HG03108 (cell line): ENCODE data around the gene AVL9.
"Not testable (repeated sequence)": the region's sequence is repeated elsewhere in the genome, so short reads cannot be mapped to it uniquely, and the experiment has no call there.

Experiments
- ATAC-seq: cut with Tn5 transposase; IDR thresholded peaks from one replicate; pipeline ENCODE4 v1.9.1; 2021; ENCODE audit warnings: moderate library complexity; ENCODE audit not compliant: unreplicated experiment

Gene AVL9

GRCh38 chr7:32494946-32495297, 367 bp upstream of the AVL9 start:
- peak; percentile 4 for ATAC-seq

- no peak for ATAC-seq
Measured at GRCh38 chr7:32496052-32496813, 944 bp downstream of the AVL9 start.

DNA sequence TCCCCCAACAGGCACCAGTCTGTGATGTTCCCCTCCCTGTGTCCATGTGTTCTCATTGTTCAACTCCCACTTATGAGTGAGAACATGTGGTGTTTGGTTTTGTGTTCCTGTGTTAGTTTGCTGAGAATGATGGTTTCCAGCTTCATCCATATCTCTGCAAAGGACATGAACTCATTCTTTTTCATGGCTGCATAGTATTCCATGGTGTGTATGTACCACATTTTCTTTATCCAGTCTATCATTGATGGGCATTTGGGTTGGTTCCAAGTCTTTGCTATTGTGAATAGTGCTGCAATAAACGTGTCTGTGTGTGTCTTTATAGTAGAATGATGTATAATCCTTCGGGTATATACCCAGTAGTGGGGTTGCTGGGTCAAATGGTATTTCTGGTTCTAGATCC, 4.5 kb downstream of the AVL9 start:
- ATAC-seq, result not testable (repeated sequence)

DNA sequence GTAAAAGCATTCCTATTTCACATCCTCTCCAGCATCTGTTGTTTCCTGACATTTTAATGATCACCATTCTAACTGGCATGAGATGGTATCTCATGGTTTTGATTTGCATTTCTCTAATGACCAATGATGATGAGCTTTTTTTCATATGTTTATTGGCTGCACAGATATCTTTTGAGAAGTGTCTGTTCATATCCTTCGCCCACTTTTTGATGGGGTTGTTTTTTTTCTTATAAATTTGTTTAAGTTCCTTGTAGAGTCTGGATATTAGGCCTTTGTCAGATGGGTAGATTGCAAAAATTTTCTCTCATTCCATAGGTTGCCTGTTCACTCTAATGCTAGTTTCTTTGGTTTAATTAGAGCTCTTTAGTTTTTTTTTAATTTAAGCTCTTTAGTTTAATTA, 4.9 kb downstream of the AVL9 start:
- ATAC-seq, result not testable (repeated sequence)

- ATAC-seq, result peak; percentile 69
Measured at GRCh38 chr7:32500922-32501341, 5.6 kb downstream of the AVL9 start.

GRCh38 chr7:32501522-32501921, 6.2 kb downstream of the AVL9 start:
- no peak for ATAC-seq

DNA sequence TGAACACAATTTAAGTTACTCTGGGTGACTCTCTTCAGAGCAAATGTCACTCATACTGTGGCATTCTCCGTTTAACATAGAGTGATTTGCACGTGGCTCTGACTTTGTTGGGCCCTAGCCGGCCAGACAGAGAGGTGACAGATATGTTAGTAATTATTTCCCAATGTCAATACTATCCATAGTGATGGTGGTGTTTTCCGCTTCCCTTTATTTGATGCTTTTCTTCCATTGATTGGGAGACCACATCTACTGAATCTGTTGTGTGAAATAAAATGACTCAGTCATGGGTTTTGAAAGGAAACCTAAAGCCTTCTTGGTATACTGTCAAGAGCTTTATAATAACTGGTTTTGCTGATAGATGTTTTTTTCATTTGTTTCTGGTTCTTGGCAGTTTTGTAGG, 7.4 kb downstream of the AVL9 start:
- ATAC-seq, result no peak

DNA sequence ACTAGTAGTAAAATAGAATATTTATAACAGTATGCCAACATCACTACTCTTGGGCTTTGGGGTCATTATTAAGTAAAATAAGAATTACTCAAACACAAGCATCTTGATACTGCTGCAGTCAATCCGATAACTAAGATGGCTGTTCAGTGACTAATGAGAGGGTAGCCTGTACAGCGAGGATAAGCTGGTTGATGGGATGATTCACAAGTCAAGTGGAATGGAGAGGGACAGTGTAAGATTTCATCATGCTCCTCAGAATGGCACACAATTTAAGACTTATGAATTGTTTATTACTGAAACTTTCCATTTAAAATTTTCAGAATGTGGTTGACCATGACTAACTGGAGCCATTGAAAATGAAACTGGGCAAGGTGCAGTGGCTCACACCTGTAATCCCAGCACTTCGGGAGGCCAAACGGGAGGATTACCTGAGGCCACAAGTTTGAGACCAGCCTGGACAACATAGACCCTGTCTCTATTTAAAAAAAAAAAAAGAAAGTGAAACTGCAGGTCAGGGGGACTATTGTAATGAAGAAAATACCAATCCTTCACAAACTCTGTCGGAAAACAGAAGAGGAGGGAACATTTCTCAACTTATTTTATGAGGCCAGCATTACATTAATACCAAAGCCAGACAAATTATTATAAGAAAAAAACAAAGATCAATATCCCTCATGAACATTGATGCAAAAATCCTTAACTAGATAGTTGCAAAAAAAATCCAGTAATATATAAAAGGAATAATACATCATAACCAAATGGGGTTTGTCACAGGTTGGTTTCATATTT, 11.2 kb downstream of the AVL9 start:
- ATAC-seq, result peak; percentile 81

GRCh38 chr7:32507414-32507813, 12.1 kb downstream of the AVL9 start:
- ATAC-seq, result no peak

GRCh38 chr7:32511791-32512190, 16.5 kb downstream of the AVL9 start:
- ATAC-seq, result no peak

GRCh38 chr7:32513210-32513609, 17.9 kb downstream of the AVL9 start:
- no peak for ATAC-seq

GRCh38 chr7:32515890-32516550, 20.7 kb downstream of the AVL9 start:
- ATAC-seq, result peak; percentile 89

DNA sequence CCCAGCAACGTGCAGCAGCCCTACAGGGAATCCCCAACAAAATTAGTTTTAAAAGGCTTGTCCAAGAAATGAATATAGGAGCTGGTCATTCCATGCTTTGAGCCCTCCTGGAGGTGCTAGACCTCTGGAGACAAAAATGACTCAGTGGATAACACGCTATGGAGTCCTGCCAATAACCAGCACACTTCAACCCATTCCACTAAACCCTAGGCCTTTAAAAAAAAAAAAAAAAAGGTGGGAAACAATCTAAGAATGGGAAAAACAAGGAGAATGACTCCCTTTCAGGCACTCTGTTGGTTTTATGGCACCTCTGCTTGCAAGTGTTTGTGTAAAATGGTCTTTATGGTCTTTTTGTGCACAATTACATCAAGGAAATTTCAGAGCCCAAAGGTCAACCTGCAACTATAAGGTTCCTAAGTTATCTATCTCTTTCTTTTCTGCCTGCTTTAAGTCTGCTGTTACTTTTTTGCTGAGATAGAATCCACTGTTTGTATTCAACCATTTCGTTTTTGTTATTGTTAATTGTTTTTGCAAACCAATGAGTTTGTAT, 21.3 kb downstream of the AVL9 start:
- ATAC-seq, result no peak

- no peak for ATAC-seq
Measured at GRCh38 chr7:32518534-32519140, 23.3 kb downstream of the AVL9 start.

DNA sequence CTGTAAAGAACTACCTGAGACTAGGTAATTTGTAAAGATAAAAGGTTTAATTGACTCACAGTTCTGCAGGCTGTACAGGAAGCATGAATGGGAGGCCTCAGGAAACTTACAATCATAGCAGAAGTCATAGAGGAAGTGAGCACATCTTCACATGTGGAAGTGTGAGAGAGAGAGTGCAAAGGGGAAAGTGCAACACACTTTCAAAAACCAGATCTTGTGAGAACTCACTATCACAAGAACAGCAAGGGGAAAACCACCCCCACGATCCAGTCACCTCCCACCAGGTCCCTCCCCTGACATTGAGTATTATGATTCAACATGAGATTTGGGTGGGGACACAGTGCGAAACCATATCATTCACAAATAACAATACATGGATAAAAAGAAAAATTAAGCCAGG, 24.5 kb downstream of the AVL9 start:
- ATAC-seq, result no peak

GRCh38 chr7:32522746-32523530, 27.6 kb downstream of the AVL9 start:
- no peak for ATAC-seq

DNA sequence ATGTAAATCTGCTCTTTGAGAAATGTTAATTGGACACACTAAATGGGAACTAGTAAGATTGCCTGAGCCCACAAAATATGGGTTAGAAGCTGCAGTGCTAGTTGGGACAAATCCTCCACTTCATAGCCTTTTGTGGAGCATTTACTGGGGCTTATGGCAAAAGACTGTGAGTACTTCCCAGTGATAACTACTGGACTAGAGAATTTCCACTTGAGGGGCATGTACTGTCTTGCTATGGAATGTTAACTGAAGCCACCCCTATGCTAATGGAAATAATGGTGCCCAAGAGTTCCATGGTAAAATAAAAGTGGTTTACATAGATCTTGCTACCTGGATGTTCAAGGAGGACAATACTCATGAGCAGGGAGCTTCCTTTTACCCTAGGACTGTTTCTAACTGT, 29.3 kb downstream of the AVL9 start:
- no peak for ATAC-seq

DNA sequence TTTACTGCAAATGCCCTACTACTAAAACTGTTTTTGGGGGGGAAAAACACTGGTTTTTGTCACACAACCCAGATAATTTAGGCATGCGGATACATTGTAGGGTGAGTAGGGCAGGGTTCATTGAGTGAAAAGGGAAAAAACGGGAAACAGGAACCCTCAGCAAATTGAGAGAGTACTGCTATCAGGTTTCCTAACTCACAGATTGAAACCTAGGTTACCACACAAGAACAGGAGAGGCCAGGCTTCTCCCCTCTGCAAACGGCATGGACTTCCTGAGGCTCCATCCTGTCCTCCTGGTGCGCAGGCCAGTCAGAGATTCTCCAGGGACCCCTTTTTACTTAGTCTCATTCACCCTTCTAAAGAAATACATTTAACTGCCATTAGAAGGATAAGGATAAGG, 30.6 kb downstream of the AVL9 start:
- ATAC-seq, result no peak

DNA sequence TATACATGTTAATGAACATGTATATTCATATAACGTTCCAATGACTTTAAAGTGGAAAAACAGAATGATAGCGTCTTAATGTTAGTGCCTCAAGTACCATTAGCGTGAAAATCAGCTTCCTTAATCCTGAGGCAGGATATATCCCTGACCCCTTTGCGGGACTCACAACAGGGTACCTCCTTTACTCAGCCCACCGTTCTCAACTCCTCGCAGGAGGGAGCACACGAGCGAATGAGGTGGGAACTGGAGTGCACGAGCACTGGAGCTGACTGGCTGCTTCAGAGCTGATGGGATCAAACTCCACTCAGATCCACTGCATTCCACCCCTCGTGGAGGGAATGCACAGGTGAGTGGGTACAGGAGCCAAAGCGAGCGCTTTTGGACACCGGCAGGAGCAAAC, 36.1 kb downstream of the AVL9 start:
- ATAC-seq, result no peak

- no peak for ATAC-seq
Measured at GRCh38 chr7:32532086-32532485, 36.8 kb downstream of the AVL9 start.
